Mucosa of rectum (tissue), 2 donors: Measurements from ENCODE around the gene OLFML2A.
A peak's percentile ranks its signal among the peaks of the same experiment; 100 is the strongest.
"Not testable (repeated sequence)": the region's sequence is repeated elsewhere in the genome, so short reads cannot be mapped to it uniquely, and the experiment has no call there.

Experiments used
- H3K27ac ChIP-seq, 2 donors: one replicate each; pipeline ENCODE4 v1.7.0; 2013; ENCODE audit warnings: inconsistent platforms in 2 of 2, low read depth in 2 of 2, low read length in 2 of 2
- H3K27me3 ChIP-seq, 2 donors: one replicate each; pipeline ENCODE4 v1.7.0; 2013; ENCODE audit warnings: low read length in 2 of 2; ENCODE audit not compliant: control insufficient read depth in 2 of 2, insufficient read depth in 2 of 2
- H3K36me3 ChIP-seq, 2 donors: one replicate each; pipeline ENCODE4 v1.7.0; 2013; ENCODE audit warnings: low read length in 2 of 2; ENCODE audit not compliant: control insufficient read depth in 2 of 2, insufficient read depth in 2 of 2
- H3K4me1 ChIP-seq, 2 donors: one replicate each; pipeline ENCODE4 v1.7.0; 2013; ENCODE audit warnings: low read length in 2 of 2, mild to moderate bottlenecking in 1 of 2; ENCODE audit not compliant: control insufficient read depth in 2 of 2, insufficient read depth in 2 of 2
- H3K4me3 ChIP-seq, 2 donors: one replicate each; pipeline ENCODE4 v1.7.0; 2013; ENCODE audit warnings: low read length in 2 of 2
- H3K9ac ChIP-seq, 2 donors: one replicate each; pipeline ENCODE4 v1.7.0; 2013; ENCODE audit warnings: low read length in 2 of 2, low read depth in 1 of 2, mild to moderate bottlenecking in 1 of 2
- H3K9me3 ChIP-seq, 2 donors: one replicate each; pipeline ENCODE4 v1.7.0; 2013; ENCODE audit warnings: low read length in 2 of 2; ENCODE audit not compliant: control insufficient read depth in 2 of 2
- donor health status: healthy.
- donor health status: Normal muscosa, but diverticular disease.

OLFML2A gene

GRCh38 chr9:124768334-124768733 is 8.6 kb upstream of the OLFML2A start:
- Histone ChIP-seq H3K9me3 (no peaks in the 10 kb centered on the region), H3K36me3 (no peaks in the 10 kb centered on the region), H3K9ac (no peak overlapping the region), H3K27ac (no peak overlapping the region), H3K27me3 (peaks cover 0 to 5% of the 10 kb centered on the region in 2 donors), H3K4me1 (peaks cover 2 to 11% of the 10 kb centered on the region in 2 donors), H3K4me3 (peak overlapping the region in 1 of 2 donors; percentile 13)

GRCh38 chr9:124768750-124769548 is 8.0 kb upstream of the OLFML2A start:
- no peaks in the 10 kb centered on the region for H3K9me3 ChIP-seq
- H3K9ac ChIP-seq = peak overlapping the region; percentile 38 to 52
- H3K27ac ChIP-seq = peak overlapping the region; percentile 86 to 87
- H3K36me3 ChIP-seq = no peaks in the 10 kb centered on the region
- peaks cover 2 to 11% of the 10 kb centered on the region in 2 donors for H3K4me1 ChIP-seq
- peak overlapping the region; percentile 86 to 87 for H3K4me3 ChIP-seq
- H3K27me3 ChIP-seq = peaks cover 0 to 5% of the 10 kb centered on the region in 2 donors

- peaks cover 2 to 11% of the 10 kb centered on the region in 2 donors for H3K4me1 ChIP-seq
- H3K27me3 ChIP-seq = peaks cover 0 to 5% of the 10 kb centered on the region in 2 donors
- peak overlapping the region; percentile 56 to 88 for H3K9ac ChIP-seq
- no peaks in the 10 kb centered on the region for H3K36me3 ChIP-seq
- peak overlapping the region; percentile 86 to 87 for H3K4me3 ChIP-seq
- no peaks in the 10 kb centered on the region for H3K9me3 ChIP-seq
- H3K27ac ChIP-seq = peak overlapping the region; percentile 86 to 87
Measured at GRCh38 chr9:124769549-124770358, 7.2 kb upstream of the OLFML2A start.

GRCh38 chr9:124770359-124771020 is 6.4 kb upstream of the OLFML2A start:
- Histone ChIP-seq H3K4me3 (peak overlapping the region; percentile 86 to 87), H3K27me3 (peaks cover 0 to 5% of the 10 kb centered on the region in 2 donors), H3K36me3 (no peaks in the 10 kb centered on the region), H3K4me1 (peaks cover 2 to 11% of the 10 kb centered on the region in 2 donors), H3K9me3 (no peaks in the 10 kb centered on the region), H3K27ac (peak overlapping the region; percentile 86 to 87), H3K9ac (peak overlapping the region; percentile 65 to 88)

GRCh38 chr9:124771021-124771866 is 5.7 kb upstream of the OLFML2A start, which contains the start of gene NR6A1:
NR6A1 (minus strand) TSS chr9:124771311.
- Histone ChIP-seq H3K4me3 (peak within 1 kb of the TSS; percentile 86 to 87), H3K27me3 (peaks cover 5 to 9% of the 10 kb centered on the region in 2 donors), H3K9ac (peak within 1 kb of the TSS; percentile 65 to 88), H3K27ac (peak within 1 kb of the TSS; percentile 86 to 87), H3K9me3 (no peaks in the 10 kb centered on the region), H3K36me3 (no peaks in the 10 kb centered on the region), H3K4me1 (peaks cover 2 to 11% of the 10 kb centered on the region in 2 donors)

- H3K4me3 ChIP-seq = peak overlapping the region; percentile 86 to 87
- H3K4me1 ChIP-seq = peaks cover 7 to 14% of the 10 kb centered on the region in 2 donors
- H3K9me3 ChIP-seq = no peaks in the 10 kb centered on the region
- peaks cover 9 to 12% of the 10 kb centered on the region in 2 donors for H3K27me3 ChIP-seq
- H3K9ac ChIP-seq = peak overlapping the region; percentile 27 to 60
- no peaks in the 10 kb centered on the region for H3K36me3 ChIP-seq
- H3K27ac ChIP-seq = peak overlapping the region; percentile 34 to 86
Measured at GRCh38 chr9:124771867-124772679, 4.9 kb upstream of the OLFML2A start.

- peaks cover 11 to 14% of the 10 kb centered on the region in 2 donors for H3K4me1 ChIP-seq
- not testable (repeated sequence) for H3K27ac ChIP-seq, H3K9me3 ChIP-seq
Measured at GRCh38 chr9:124772877-124773276, 4.1 kb upstream of the OLFML2A start.

GRCh38 chr9:124773473-124774128 is 3.3 kb upstream of the OLFML2A start:
- H3K4me3 ChIP-seq = no peak overlapping the region
- H3K27me3 ChIP-seq = peaks cover 14 to 15% of the 10 kb centered on the region in 2 donors
- no peaks in the 10 kb centered on the region for H3K36me3 ChIP-seq
- no peak overlapping the region for H3K27ac ChIP-seq
- no peak overlapping the region for H3K9ac ChIP-seq
- H3K4me1 ChIP-seq = peaks cover 11 to 14% of the 10 kb centered on the region in 2 donors
- H3K9me3 ChIP-seq = no peaks in the 10 kb centered on the region

More at GRCh38 chr9:124772877-124773276, 4.1 kb upstream of the OLFML2A start:
- not testable (repeated sequence) for H3K9ac ChIP-seq, H3K4me3 ChIP-seq, H3K36me3 ChIP-seq
- peaks cover 14 to 15% of the 10 kb centered on the region in 2 donors for H3K27me3 ChIP-seq
